ENCODE measurements around the gene C3orf18. TPM values are rescaled to one million over a fixed set of nuclear protein-coding genes. Genes with fewer than 3 reads are reported as not detected.

C3orf18 gene
- total RNA-seq, 1 donor from 2014 or later, result 3.9 TPM

DNA sequence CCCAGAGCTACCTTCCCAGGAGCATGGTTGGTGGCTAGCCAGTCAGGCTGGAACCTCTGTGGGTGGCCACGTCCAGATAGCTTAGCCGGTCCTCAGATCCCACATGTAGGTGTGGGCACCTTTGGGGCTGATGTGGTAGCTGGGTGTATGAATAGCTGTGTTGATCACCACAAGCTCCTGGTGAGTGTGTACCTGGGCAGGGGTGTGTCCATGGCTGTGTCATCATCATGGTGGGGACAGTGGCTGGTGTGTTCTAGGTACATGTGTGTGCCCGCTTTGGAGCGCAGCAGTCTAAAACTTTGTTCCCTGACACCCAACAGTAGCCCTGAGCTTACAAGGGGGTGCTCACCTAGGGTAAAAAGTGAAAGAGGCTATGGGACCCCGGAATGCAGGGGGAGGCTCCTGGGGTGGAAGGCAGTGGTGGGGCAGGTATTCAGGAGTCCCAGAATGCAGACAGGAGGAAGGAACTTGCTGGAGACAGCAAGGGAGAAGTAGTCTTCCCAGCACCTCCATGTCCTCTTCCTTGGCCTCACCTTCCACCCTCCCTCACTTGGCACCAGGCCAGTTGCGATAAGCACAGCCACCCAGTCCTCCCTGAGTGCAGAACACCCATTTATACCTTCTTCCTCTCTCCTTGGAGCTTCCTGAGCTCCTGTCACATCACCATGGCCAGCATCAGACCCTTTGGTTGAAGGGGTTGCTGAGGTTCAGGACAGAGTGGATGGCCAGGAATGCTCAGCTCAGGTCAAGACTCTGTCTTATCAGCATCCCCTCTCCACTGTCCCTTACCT lies 42.8 kb upstream of the C3orf18 start:
- TF ChIP-seq, protein P1, sequence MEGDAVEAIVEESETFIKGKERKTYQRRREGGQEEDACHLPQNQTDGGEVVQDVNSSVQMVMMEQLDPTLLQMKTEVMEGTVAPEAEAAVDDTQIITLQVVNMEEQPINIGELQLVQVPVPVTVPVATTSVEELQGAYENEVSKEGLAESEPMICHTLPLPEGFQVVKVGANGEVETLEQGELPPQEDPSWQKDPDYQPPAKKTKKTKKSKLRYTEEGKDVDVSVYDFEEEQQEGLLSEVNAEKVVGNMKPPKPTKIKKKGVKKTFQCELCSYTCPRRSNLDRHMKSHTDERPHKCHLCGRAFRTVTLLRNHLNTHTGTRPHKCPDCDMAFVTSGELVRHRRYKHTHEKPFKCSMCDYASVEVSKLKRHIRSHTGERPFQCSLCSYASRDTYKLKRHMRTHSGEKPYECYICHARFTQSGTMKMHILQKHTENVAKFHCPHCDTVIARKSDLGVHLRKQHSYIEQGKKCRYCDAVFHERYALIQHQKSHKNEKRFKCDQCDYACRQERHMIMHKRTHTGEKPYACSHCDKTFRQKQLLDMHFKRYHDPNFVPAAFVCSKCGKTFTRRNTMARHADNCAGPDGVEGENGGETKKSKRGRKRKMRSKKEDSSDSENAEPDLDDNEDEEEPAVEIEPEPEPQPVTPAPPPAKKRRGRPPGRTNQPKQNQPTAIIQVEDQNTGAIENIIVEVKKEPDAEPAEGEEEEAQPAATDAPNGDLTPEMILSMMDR (IDR thresholded peaks at IDR 0.05), result no peak
- Mint-ChIP-seq H3K9me3 (ENCODE audit: unreplicated experiment) (no peaks in the 10 kb centered on the region), H3K4me3 (ENCODE audit: unreplicated experiment) (peak overlapping the region; percentile 82), H3K4me1 (ENCODE audit: unreplicated experiment) (peaks cover 16% of the 10 kb centered on the region), H3K27me3 (ENCODE audit: unreplicated experiment) (no peaks in the 10 kb centered on the region), H3K36me3 (ENCODE audit: unreplicated experiment) (no peaks in the 10 kb centered on the region), H3K27ac (ENCODE audit: unreplicated experiment) (no peak overlapping the region)
- no peak for DNase-seq (ENCODE audit: extremely low spot score, unreplicated experiment)

DNA sequence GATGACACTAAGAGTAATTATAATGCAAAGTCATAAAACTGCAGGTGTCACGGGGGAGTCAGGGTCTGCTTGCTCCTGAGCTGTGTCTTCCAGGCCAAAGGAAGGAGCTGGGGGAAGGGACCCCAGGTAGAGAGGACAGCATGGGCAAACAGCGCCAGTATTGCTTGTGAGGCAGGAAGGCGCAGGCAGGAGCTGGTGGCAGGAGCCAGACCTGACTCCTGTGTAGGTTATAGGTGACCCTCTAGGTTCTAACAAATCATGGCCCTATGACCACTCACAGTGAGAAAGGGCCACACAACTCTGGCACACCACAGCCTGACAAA lies 42.2 kb upstream of the C3orf18 start:
- no peaks in the 10 kb centered on the region for H3K9me3 Mint-ChIP-seq (ENCODE audit: unreplicated experiment)

DNA sequence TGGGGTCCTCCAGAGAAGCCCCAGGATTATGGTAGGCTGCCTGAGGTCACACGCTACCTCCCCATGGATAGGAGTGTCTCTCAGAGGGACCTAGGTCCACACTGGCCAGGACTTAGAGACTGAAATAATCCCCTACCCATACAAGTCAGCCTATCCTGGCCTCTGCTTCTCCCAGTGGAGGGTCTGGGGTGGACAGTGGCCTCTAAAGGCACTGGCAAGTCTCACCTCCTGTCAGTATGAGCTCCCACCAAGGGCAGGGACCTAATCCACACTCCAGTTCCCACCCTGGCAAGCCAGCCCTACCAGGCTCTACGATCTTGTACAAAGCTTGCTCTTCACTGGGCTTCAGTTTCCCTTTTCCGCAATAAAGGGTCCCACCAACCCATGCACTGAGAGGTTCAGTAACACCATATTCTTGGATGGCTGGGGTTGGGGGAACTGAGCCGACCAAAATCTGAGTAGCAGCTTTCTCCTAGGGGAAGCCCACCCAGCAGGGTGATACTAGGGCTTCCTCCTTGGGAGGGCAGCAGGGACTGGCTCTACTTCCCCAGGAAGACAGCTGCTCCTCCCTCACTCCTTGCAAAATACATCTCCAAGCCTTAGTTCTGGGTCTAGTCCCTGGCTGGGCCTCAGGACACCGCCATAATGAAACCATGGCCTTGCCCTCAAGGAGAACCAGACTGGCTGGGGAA lies 41.7 kb upstream of the C3orf18 start:
- H3K4me3 Mint-ChIP-seq (ENCODE audit: unreplicated experiment), result no peak overlapping the region
- no peak overlapping the region for H3K27ac Mint-ChIP-seq (ENCODE audit: unreplicated experiment)
- no peaks in the 10 kb centered on the region for H3K27me3 Mint-ChIP-seq (ENCODE audit: unreplicated experiment)
- no peaks in the 10 kb centered on the region for H3K9me3 Mint-ChIP-seq (ENCODE audit: unreplicated experiment)
- H3K4me1 Mint-ChIP-seq (ENCODE audit: unreplicated experiment), result peaks cover 16% of the 10 kb centered on the region
- TF ChIP-seq, protein P1 (IDR thresholded peaks at IDR 0.05), result no peak
- DNase-seq (ENCODE audit: extremely low spot score, unreplicated experiment), result no peak
- no peaks in the 10 kb centered on the region for H3K36me3 Mint-ChIP-seq (ENCODE audit: unreplicated experiment)

More for the DNA sequence above, 42.2 kb upstream of the C3orf18 start:
- Mint-ChIP-seq H3K4me3 (ENCODE audit: unreplicated experiment) (no peak overlapping the region), H3K27me3 (ENCODE audit: unreplicated experiment) (no peaks in the 10 kb centered on the region), H3K36me3 (ENCODE audit: unreplicated experiment) (no peaks in the 10 kb centered on the region), H3K27ac (ENCODE audit: unreplicated experiment) (no peak overlapping the region), H3K4me1 (ENCODE audit: unreplicated experiment) (peaks cover 16% of the 10 kb centered on the region)
- no peak for DNase-seq (ENCODE audit: extremely low spot score, unreplicated experiment)
- TF ChIP-seq, protein P1 (IDR thresholded peaks at IDR 0.05), result no peak

DNA sequence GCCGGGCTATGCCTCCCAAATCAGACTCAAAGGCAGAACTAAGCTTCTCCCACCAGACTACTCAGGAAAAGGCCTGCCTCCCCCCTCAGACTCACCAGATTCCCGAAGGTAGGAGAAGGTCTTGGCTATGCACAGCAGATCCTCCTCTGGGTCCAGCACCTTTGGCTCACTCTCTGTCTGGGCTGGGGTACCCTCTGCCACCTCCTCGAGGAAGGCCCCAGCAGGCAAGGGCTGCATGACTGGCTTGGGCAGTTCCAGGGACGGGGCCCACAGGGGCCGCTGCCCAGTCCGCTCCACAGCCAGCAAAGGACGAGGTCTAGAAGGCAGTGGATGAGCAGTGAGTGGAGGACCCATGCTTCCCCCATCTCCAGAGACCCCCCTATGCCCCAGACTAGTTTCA lies 40.7 kb upstream of the C3orf18 start:
- no peaks in the 10 kb centered on the region for H3K36me3 Mint-ChIP-seq (ENCODE audit: unreplicated experiment)
- peaks cover 16% of the 10 kb centered on the region for H3K4me1 Mint-ChIP-seq (ENCODE audit: unreplicated experiment)
- no peaks in the 10 kb centered on the region for H3K9me3 Mint-ChIP-seq (ENCODE audit: unreplicated experiment)
- no peaks in the 10 kb centered on the region for H3K27me3 Mint-ChIP-seq (ENCODE audit: unreplicated experiment)
- TF ChIP-seq, protein P1 (IDR thresholded peaks at IDR 0.05), result no peak
- no peak for DNase-seq (ENCODE audit: extremely low spot score, unreplicated experiment)
- H3K27ac Mint-ChIP-seq (ENCODE audit: unreplicated experiment), result no peak overlapping the region
- H3K4me3 Mint-ChIP-seq (ENCODE audit: unreplicated experiment), result no peak overlapping the region

Data from osteocyte (in vitro differentiated cells).